GM12874 (cell line): ENCODE results near the gene ADH1B.

Experiments used
- TF ChIP-seq, protein P1 (sequence below): IDR thresholded peaks from 2 replicates; pipeline ENCODE4 v1.5.1; 2011; ENCODE audit warnings: low read depth, mild to moderate bottlenecking, control low read depth, low read length, moderate library complexity; ENCODE audit not compliant: insufficient read depth

Gene ADH1B

GRCh38 chr4:99314211-99314610, 7.0 kb downstream of the ADH1B start:
- TF ChIP-seq, protein P1, sequence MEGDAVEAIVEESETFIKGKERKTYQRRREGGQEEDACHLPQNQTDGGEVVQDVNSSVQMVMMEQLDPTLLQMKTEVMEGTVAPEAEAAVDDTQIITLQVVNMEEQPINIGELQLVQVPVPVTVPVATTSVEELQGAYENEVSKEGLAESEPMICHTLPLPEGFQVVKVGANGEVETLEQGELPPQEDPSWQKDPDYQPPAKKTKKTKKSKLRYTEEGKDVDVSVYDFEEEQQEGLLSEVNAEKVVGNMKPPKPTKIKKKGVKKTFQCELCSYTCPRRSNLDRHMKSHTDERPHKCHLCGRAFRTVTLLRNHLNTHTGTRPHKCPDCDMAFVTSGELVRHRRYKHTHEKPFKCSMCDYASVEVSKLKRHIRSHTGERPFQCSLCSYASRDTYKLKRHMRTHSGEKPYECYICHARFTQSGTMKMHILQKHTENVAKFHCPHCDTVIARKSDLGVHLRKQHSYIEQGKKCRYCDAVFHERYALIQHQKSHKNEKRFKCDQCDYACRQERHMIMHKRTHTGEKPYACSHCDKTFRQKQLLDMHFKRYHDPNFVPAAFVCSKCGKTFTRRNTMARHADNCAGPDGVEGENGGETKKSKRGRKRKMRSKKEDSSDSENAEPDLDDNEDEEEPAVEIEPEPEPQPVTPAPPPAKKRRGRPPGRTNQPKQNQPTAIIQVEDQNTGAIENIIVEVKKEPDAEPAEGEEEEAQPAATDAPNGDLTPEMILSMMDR: no peak

DNA sequence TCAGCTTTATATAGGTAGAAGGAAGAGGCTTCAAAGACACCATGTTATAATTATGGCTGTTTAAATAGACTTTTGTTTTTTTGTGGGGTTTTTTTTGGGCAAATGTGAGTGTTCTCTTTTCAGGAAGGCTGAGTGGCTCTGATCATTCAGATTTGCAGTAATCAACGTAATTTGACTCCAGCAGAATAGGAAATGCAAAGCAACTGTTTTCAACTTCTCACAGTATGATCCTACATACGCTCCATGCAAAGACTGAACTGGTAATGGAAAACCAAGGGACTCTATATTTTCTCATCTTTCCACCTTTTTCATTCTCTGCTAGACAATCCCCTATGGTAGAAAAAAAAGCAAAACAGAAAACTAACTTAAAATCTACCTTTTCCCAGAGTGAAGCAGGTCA, 10.8 kb downstream of the ADH1B start:
- TF ChIP-seq, protein P1: no peak

- TF ChIP-seq, protein P1: no peak
Measured at GRCh38 chr4:99305638-99306400, 15.4 kb downstream of the ADH1B start.

DNA sequence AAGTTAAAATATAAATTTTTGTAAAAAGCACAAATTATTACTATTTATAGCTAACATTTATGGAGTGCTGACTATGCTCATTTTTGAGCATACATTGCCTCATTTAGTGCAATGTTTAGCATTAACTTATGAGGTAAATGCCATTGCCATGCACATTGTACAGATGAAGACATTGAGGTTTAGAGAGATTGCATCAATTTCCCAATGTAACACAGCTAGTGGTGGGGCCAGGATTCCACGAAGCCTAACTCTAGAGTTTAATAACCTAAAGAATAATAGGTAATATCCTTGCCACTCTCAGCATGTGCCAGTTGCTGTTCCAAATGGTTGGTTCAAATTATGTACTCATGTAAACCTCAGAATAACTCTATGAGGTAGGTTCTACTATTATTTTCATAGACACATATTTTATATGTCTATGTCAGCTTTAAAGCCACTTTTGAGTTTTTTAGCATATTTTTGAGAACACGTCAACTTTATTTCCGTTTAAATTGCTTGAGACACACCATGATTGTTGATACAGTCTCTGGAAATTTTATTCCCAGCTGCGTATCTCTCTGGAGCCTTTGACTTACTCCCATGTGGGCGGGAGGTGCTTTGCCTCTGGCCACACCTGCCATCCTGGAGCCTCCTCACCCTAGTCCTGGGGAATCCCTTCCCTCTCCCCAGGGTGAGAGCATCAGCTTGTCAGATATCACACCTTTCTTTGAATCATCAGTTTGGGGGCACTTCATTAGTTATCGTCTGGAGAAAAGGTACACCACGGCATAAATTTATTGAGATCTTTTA, 19.6 kb downstream of the ADH1B start:
- TF ChIP-seq, protein P1: no peak

DNA sequence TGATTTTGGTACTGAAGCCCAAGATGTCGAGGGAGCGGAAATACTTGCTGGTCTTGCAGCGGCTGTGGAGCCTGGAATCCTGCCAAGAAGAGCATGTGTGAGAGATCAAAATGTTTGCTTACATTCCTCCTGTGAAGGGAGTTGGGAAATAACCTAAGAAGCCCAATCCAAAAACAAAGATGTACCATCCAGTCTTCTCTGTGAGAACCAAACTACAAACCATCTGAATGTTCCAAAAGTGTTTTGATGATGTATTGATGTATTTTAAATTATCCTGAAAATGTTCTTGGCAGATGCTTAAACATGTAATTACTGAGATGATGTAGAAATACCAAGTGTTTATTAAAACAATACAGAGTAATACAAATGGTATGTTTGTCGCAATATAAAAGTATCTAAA, 20.3 kb downstream of the ADH1B start:
- TF ChIP-seq, protein P1: no peak

GRCh38 chr4:99293357-99293756, 27.8 kb downstream of the ADH1B start:
- TF ChIP-seq, protein P1: no peak
